BLaER1 (cell line): ENCODE data around the gene XIAP.

ENCODE experiments used
- H3K27ac ChIP-seq: shearing (Covaris generic); formaldehyde crosslinking; 2 replicates; pipeline ENCODE4 v1.8.1; 2022
- H3K27me3 ChIP-seq: shearing (Covaris generic); formaldehyde crosslinking; 2 replicates; pipeline ENCODE4 v1.8.1; 2022
- H3K36me3 ChIP-seq: shearing (Covaris generic); formaldehyde crosslinking; 2 replicates; pipeline ENCODE4 v1.8.1; 2022
- H3K4me1 ChIP-seq: shearing (Covaris generic); formaldehyde crosslinking; 2 replicates; pipeline ENCODE4 v1.8.1; 2022
- H3K4me2 ChIP-seq: shearing (Covaris generic); formaldehyde crosslinking; 2 replicates; pipeline ENCODE4 v1.8.1; 2022
- H3K4me3 ChIP-seq: shearing (Covaris generic); formaldehyde crosslinking; 2 replicates; pipeline ENCODE4 v1.8.1; 2022
- H3K9ac ChIP-seq: shearing (Covaris generic); formaldehyde crosslinking; 2 replicates; pipeline ENCODE4 v1.8.1; 2022
- H3K9me3 ChIP-seq: shearing (Covaris generic); formaldehyde crosslinking; 2 replicates; pipeline ENCODE4 v1.8.1; 2022
- H4K20me1 ChIP-seq: shearing (Covaris generic); formaldehyde crosslinking; 2 replicates; pipeline ENCODE4 v1.8.1; 2022
- Cebpa-rat ChIP-seq: shearing (Covaris generic); IDR thresholded peaks from 2 replicates; pipeline ENCODE4 v1.8.1; 2022

Gene XIAP

DNA sequence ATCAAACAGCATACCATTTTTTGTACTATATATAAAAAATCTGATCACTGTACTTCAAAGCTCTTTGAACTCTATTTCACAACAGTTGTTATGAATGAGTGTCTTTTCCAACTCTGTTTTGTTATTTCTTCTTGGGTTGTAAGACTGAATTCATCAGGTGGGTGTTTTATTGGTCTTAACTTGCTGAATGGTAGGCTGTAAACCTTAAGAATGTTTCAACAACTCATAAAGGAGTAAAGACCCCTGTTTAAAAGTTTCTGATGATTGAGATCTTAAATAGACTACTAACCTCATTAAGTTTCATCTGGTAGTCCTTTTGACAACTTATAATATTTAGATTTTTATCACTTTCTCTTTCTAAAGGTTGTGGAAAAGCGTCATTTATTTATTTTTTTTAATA is 83.2 kb downstream of the XIAP start:
- Histone ChIP-seq H4K20me1 (no peaks in the 10 kb centered on the region), H3K36me3 (no peaks in the 10 kb centered on the region)

DNA sequence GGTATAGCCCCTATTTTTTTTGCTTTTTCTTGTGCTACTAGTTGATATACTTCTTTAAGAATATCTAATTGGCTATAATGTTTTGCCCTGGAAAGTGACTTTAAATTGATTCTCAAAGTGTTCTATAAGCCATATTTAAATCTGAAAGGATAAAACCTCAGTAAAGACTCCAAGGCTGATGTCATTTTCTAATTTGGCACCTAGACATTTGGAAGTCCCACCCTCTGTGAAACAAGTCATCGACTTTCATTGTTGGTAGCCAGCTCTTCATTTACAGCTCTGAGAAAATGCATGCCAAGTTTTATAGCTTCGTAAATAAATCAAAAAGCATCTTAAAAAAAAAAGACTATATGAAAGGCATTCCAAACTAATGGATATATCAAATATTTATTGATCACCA is 83.6 kb downstream of the XIAP start:
- Histone ChIP-seq H3K4me3 (no peak overlapping the region), H3K27me3 (0 out of 2 replicates have a peak, but pooled peaks cover 3% of the 10 kb centered on the region), H3K9ac (no peak overlapping the region), H4K20me1 (no peaks in the 10 kb centered on the region), H3K9me3 (no peaks in the 10 kb centered on the region), H3K4me1 (no peaks in the 10 kb centered on the region), H3K27ac (no peak overlapping the region), H3K4me2 (no peak overlapping the region), H3K36me3 (no peaks in the 10 kb centered on the region)
- TF ChIP-seq Cebpa-rat, result no peak

More for the DNA sequence above, 83.2 kb downstream of the XIAP start:
- H3K9me3 ChIP-seq, result no peaks in the 10 kb centered on the region
- no peaks in the 10 kb centered on the region for H3K4me1 ChIP-seq
- 0 out of 2 replicates have a peak, but pooled peaks cover 3% of the 10 kb centered on the region for H3K27me3 ChIP-seq
- no peak overlapping the region for H3K27ac ChIP-seq
- no peak overlapping the region for H3K4me3 ChIP-seq
- H3K9ac ChIP-seq, result no peak overlapping the region
- H3K4me2 ChIP-seq, result no peak overlapping the region
- TF ChIP-seq Cebpa-rat, result no peak

DNA sequence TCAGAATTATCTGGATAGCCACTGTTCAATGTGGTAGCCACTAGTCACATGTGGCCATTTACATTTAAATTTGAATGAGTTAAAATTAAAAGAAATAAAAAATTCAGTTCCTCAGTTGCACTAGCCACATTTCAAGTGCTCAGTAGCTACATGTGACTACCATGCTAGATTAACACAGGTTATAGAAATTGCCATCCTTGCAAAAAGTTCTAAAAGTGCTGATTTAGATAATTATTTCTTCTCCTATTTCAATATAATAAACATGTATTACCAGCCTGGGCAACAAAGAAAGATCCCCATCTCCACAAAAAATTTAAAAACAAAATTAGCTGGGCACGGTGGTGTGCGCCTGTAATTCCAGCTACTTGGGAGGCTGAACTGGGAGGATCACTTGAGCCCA is 90.0 kb downstream of the XIAP start:
- TF ChIP-seq Cebpa-rat, result no peak
- Histone ChIP-seq H3K4me1 (no peaks in the 10 kb centered on the region), H3K36me3 (no peaks in the 10 kb centered on the region), H3K27me3 (no peaks in the 10 kb centered on the region), H3K9me3 (no peaks in the 10 kb centered on the region), H3K27ac (no peak overlapping the region), H3K4me3 (no peak overlapping the region), H3K4me2 (no peak overlapping the region), H3K9ac (no peak overlapping the region), H4K20me1 (no peaks in the 10 kb centered on the region)

GRCh38 chrX:123959281-123960063 is 99.6 kb downstream of the XIAP start:
- Histone ChIP-seq H4K20me1 (peaks cover 14% of the 10 kb centered on the region), H3K4me3 (peak overlapping the region; percentile 75), H3K36me3 (no peaks in the 10 kb centered on the region), H3K9me3 (peaks cover 10% of the 10 kb centered on the region; the same call in 1 of the 2 replicates), H3K9ac (peak overlapping the region; percentile 87), H3K4me2 (peak overlapping the region; percentile 83), H3K4me1 (peaks cover 3% of the 10 kb centered on the region; the same call in 1 of the 2 replicates), H3K27me3 (peaks cover 5% of the 10 kb centered on the region; the same call in 1 of the 2 replicates), H3K27ac (peak overlapping the region; percentile 89)
- no peak for TF ChIP-seq Cebpa-rat

DNA sequence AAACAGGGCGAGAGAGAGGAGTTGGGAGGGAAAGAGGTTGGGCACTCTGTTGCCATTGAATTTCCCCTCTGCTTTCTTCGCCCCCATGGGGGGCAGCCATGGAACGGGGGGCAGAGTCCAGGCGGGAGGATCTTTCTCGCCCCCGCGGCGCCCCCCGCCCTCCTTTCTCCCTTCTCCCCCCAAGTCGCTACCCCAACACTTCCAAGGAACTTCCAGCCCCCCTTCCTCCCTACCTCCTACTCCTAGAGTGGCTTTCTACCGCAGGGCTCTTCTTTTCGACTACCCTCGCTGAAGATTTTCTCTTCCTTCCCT is 101.1 kb downstream of the XIAP start:
- Histone ChIP-seq H3K9me3 (peaks cover 10% of the 10 kb centered on the region; the same call in 1 of the 2 replicates), H3K27me3 (peaks cover 5% of the 10 kb centered on the region; the same call in 1 of the 2 replicates), H3K9ac (peak overlapping the region; percentile 99), H3K27ac (peak overlapping the region; percentile 99), H4K20me1 (peaks cover 28% of the 10 kb centered on the region), H3K36me3 (no peaks in the 10 kb centered on the region), H3K4me1 (peaks cover 7% of the 10 kb centered on the region; the same call in 1 of the 2 replicates), H3K4me2 (peak overlapping the region; percentile 61), H3K4me3 (peak overlapping the region; percentile 77)
- no peak for TF ChIP-seq Cebpa-rat

DNA sequence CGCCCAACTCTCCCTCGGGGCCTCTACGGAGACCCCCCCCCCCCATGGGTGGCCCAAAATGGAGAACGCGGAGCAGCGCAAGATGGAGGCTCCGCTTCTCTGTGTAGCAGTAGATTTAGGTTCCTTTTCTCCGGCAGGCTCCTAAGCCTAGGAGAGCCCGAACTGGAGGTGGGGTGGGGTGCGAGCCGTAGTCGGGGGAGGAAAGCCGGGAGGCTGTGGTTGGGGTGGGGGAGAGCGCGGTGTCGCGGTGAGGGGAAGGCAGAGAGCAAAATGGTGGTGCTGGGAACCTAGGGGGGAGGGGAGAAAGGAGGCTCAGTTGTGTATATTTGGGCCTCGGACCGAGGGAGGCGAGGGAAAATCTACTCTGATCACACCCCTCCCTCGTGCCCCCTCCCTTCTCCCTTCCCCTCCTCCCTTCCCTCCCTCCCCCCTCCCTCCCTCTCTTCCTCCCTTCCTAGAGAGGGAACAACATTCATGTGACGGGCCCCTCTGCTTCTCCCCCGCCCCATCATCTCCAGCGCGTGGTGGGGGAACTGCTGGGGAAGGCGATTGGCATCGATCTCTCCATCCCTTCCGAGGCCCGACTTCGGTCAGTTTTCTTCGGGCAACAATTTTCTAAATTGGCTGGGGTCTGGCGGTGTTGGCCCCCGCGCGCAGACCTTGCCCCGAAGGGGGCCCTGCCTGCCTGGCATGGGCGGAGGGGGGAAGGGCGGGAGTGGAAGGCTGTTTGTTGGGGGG is 101.6 kb downstream of the XIAP start, which contains the start of gene STAG2:
Gene STAG2 (plus strand): TSS at position 439 of the 738 bp plus-strand sequence. CDS start 60,922 bp downstream, outside the sequence.
- Histone ChIP-seq H4K20me1 (peaks cover 33% of the 10 kb centered on the region), H3K27me3 (peaks cover 5% of the 10 kb centered on the region; the same call in 1 of the 2 replicates), H3K27ac (peak within 1 kb of the TSS; percentile 99), H3K4me3 (peak within 1 kb of the TSS; percentile 77), H3K9ac (peak within 1 kb of the TSS; percentile 99), H3K4me2 (peak within 1 kb of the TSS; percentile 65), H3K36me3 (no peaks in the 10 kb centered on the region), H3K4me1 (peaks cover 7% of the 10 kb centered on the region; the same call in 1 of the 2 replicates), H3K9me3 (peaks cover 10% of the 10 kb centered on the region; the same call in 1 of the 2 replicates)
- no peak for TF ChIP-seq Cebpa-rat

GRCh38 chrX:123962006-123962467 is 102.2 kb downstream of the XIAP start:
- Histone ChIP-seq H3K4me3 (peak overlapping the region; percentile 77), H3K27me3 (peaks cover 5% of the 10 kb centered on the region; the same call in 1 of the 2 replicates), H3K27ac (peak overlapping the region; percentile 99), H3K4me2 (peak overlapping the region; percentile 65), H4K20me1 (peaks cover 39% of the 10 kb centered on the region), H3K9me3 (peaks cover 10% of the 10 kb centered on the region; the same call in 1 of the 2 replicates), H3K4me1 (peaks cover 7% of the 10 kb centered on the region; the same call in 1 of the 2 replicates), H3K36me3 (no peaks in the 10 kb centered on the region), H3K9ac (peak overlapping the region; percentile 99)
- TF ChIP-seq Cebpa-rat, result no peak

DNA sequence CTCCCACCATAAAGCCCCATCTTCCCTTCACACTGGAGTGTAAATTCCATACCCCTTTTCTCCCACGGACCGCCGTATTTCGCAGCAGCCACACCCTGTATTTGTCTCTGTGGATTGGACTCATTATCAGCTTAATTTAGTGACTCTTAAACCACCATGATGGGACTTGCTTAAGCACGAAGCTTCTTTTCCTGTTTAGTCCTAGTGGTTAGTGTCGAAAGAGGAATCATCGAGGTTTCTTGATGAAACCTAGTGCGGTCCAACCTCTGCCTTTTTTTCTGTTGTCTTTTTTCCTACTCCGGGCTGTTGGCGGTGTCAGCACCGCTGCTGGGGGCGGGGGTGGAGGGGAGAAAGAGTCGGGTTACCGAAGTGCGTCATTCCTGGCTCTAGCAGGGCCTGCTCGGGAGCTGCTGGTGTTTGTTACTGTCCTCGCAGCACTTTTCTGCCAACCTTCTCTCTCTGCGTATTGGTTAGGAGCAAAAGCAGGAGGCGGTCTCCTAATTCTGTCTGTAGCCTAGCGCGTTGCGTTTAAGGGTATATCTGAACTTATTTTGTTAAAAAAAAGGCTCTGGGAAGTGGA is 103.0 kb downstream of the XIAP start:
- H3K4me1 ChIP-seq, result peaks cover 7% of the 10 kb centered on the region; the same call in 1 of the 2 replicates
- peaks cover 48% of the 10 kb centered on the region for H4K20me1 ChIP-seq
- peaks cover 10% of the 10 kb centered on the region; the same call in 1 of the 2 replicates for H3K9me3 ChIP-seq
- H3K4me2 ChIP-seq, result peak overlapping the region; percentile 65
- H3K4me3 ChIP-seq, result peak overlapping the region; percentile 77
- no peak for TF ChIP-seq Cebpa-rat
- peaks cover 5% of the 10 kb centered on the region; the same call in 1 of the 2 replicates for H3K27me3 ChIP-seq
- peak overlapping the region; percentile 99 for H3K27ac ChIP-seq
- H3K9ac ChIP-seq, result peak overlapping the region; percentile 99
- H3K36me3 ChIP-seq, result no peaks in the 10 kb centered on the region
